NCI-H446 treated with DMSO at 0.1 percent for 48 hours (cell line): ENCODE results near the gene NXPE2.

Source experiments
- DNase-seq: peaks from one replicate; lab custom pipeline; 2025; lab: John Stamatoyannopoulos, UW

The NXPE2 gene

DNA sequence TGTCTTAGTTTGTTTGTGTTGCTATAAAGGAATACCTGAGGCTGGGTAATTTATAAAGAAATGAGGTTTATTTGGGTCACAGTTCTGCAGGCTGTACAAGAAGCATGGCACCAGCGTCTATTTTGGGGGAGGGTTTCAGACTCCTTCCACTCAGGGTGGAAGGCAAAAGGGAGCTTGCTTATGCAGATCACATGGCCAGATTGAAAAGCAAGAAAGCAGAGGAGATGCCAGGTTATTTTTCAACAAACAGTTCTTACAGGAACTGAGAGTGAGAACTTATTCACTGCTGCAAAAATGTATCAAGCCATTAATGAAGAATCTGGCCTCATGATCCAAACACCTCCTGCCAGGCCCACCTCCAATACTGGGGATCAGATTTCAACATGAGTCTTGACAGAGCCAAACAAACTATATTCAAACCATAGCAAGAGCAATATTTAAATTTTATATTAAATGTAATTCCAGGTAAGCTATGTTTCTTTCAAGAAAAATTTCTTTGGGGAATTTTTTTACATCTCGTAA, 66.9 kb downstream of the NXPE2 start:
- DNase-seq = no peak

DNA sequence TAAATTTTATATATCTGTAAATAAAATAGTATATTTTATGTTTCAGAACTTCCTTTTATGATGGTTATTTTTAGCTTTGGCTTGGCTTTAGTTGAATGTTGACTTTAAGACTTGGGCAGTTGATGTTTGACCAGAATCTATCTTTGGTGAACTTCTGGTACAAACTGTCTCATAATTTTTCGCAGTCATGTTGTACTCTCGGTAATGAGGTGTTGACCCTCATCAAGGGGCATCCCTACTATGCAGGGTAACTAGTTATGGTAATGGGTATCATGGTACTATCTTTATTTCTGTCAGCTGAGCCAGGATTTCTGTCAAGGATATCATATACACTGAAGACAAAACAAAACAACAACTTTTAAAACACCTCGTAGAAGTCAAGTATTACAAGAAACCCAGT, 67.7 kb downstream of the NXPE2 start:
- no peak for DNase-seq
